OCI-LY3 (cell line): Measurements from ENCODE around the gene DDI2.

Source experiments
- H2AFZ ChIP-seq: fragments of 200-600, 300-600 bp; shearing (Covaris generic); 2 replicates; pipeline ENCODE4 v1.6.0; 2014; ENCODE audit warnings: antibody characterized with exemption, low read depth, low read length
- H3K27ac ChIP-seq: fragments of 200-600, 300-600 bp; sonication (generic); 2 replicates; pipeline ENCODE4 v1.5.1; 2014; ENCODE audit warnings: mild to moderate bottlenecking, low read length, moderate library complexity, mixed read lengths
- H3K27me3 ChIP-seq: fragments of 200-600, 300-600 bp; sonication (generic); 2 replicates; pipeline ENCODE4 v1.6.1; 2014; ENCODE audit warnings: low read depth, low read length, mixed read lengths
- H3K36me3 ChIP-seq: fragments of 200-600, 300-600 bp; sonication (generic); replicated peaks from 2 replicates; pipeline ENCODE3; 2014; ENCODE audit warnings: low read depth, low read length, mixed read lengths
- H3K4me1 ChIP-seq: fragments of 300-600, 200-600 bp; sonication (generic); 2 replicates; pipeline ENCODE4 v1.6.1; 2014; ENCODE audit warnings: low read length, mixed read lengths
- H3K4me2 ChIP-seq: fragments of 200-600, 300-600 bp; sonication (generic); 2 replicates; pipeline ENCODE4 v1.6.1; 2014; ENCODE audit warnings: low read length, mixed read lengths
- H3K4me3 ChIP-seq: fragments of 300-600, 200-600 bp; sonication (generic); 2 replicates; pipeline ENCODE4 v1.5.1; 2014; ENCODE audit warnings: antibody characterized with exemption, mild to moderate bottlenecking, low read length, moderate library complexity
- H3K79me2 ChIP-seq: fragments of 300-600, 200-600 bp; shearing (Covaris generic); 2 replicates; pipeline ENCODE4 v1.6.1; 2014; ENCODE audit warnings: mild to moderate bottlenecking, low read length, mixed read lengths
- H3K9ac ChIP-seq: fragments of 300-600, 200-600 bp; shearing (Covaris generic); 2 replicates; pipeline ENCODE4 v1.6.0; 2014; ENCODE audit warnings: mild to moderate bottlenecking, low read length, moderate library complexity
- H3K9me3 ChIP-seq: fragments of 200-600, 300-600 bp; shearing (Covaris generic); 2 replicates; pipeline ENCODE4 v1.6.1; 2014; ENCODE audit warnings: low read length, mixed read lengths; ENCODE audit not compliant: insufficient read depth
- H4K20me1 ChIP-seq: fragments of 200-600, 300-600 bp; sonication (generic); 2 replicates; pipeline ENCODE4 v1.6.1; 2016; ENCODE audit warnings: low read length, mixed read lengths; ENCODE audit not compliant: insufficient read depth
- CTCF ChIP-seq: fragments of 200-600, 300-600 bp; sonication (generic); IDR thresholded peaks from 2 replicates; pipeline ENCODE4 v1.5.1; 2014; ENCODE audit warnings: antibody characterized with exemption, low read length, low read depth
- EZH2phosphoT487 ChIP-seq: fragments of 200-600 bp; shearing (Covaris generic); IDR thresholded peaks from 2 replicates; pipeline ENCODE4 v1.6.1; 2018; ENCODE audit warnings: antibody characterized with exemption, mixed run types, low read depth

DDI2 gene

GRCh38 chr1:15610167-15610566 lies 7.1 kb upstream of the DDI2 start:
- no peak overlapping the region for H3K4me2 ChIP-seq
- H3K9ac ChIP-seq, result no peak overlapping the region
- no peaks in the 10 kb centered on the region for H4K20me1 ChIP-seq
- no peaks in the 10 kb centered on the region for H3K36me3 ChIP-seq
- H3K27ac ChIP-seq, result no peak overlapping the region
- no peaks in the 10 kb centered on the region for H3K4me1 ChIP-seq
- H3K4me3 ChIP-seq, result no peak overlapping the region
- TF ChIP-seq EZH2phosphoT487 (no peak), CTCF (no peak)
- H3K27me3 ChIP-seq, result no peaks in the 10 kb centered on the region
- H2AFZ ChIP-seq, result no peak overlapping the region
- H3K79me2 ChIP-seq, result no peaks in the 10 kb centered on the region
- no peaks in the 10 kb centered on the region for H3K9me3 ChIP-seq

- peaks cover 29% of the 10 kb centered on the region for H3K4me1 ChIP-seq
- TF ChIP-seq EZH2phosphoT487 (no peak), CTCF (no peak)
- H3K36me3 ChIP-seq, result peaks cover 7% of the 10 kb centered on the region
- H3K4me3 ChIP-seq, result peak overlapping the region; percentile 97
- peak overlapping the region; percentile 35 for H3K27ac ChIP-seq
- peak overlapping the region; percentile 98 for H3K4me2 ChIP-seq
- no peaks in the 10 kb centered on the region for H3K27me3 ChIP-seq
- H3K79me2 ChIP-seq, result peaks cover 43% of the 10 kb centered on the region
- peaks cover 30% of the 10 kb centered on the region for H4K20me1 ChIP-seq
- peak overlapping the region; percentile 91 for H2AFZ ChIP-seq
- H3K9me3 ChIP-seq, result no peaks in the 10 kb centered on the region
- peak overlapping the region; percentile 76 for H3K9ac ChIP-seq
Observed at GRCh38 chr1:15616373-15617172, 685 bp upstream of the DDI2 start.

GRCh38 chr1:15618077-15618654 lies 908 bp downstream of the DDI2 start:
- Histone ChIP-seq H3K36me3 (peaks cover 9% of the 10 kb centered on the region), H4K20me1 (peaks cover 46% of the 10 kb centered on the region), H2AFZ (no peak overlapping the region), H3K9ac (peak overlapping the region; percentile 97), H3K79me2 (peaks cover 59% of the 10 kb centered on the region), H3K9me3 (no peaks in the 10 kb centered on the region), H3K4me2 (peak overlapping the region; percentile 90), H3K27ac (peak overlapping the region; percentile 96), H3K4me1 (peaks cover 29% of the 10 kb centered on the region), H3K4me3 (peak overlapping the region; percentile 97), H3K27me3 (no peaks in the 10 kb centered on the region)
- no peak for TF ChIP-seq EZH2phosphoT487
- no peak for TF ChIP-seq CTCF
